Measurements from ENCODE around the gene REXO1. TPM values are rescaled to one million over a fixed set of nuclear protein-coding genes. Genes with fewer than 3 reads are reported as not detected.

Gene REXO1
- polyA plus RNA-seq, 3 donors, result 2.8 to 60.8 (median 3.0) TPM

- DNase-seq, result no peak
- Mint-ChIP-seq H3K27me3 (ENCODE audit: low read depth in 3 of 3) (no peaks in the 10 kb centered on the region), H3K4me1 (peaks cover 16% of the 10 kb centered on the region), H3K9me3 (no peaks in the 10 kb centered on the region), H3K4me3 (peak overlapping the region in 1 of 2 donors; percentile 9), H3K36me3 (peaks cover 13 to 32% of the 10 kb centered on the region in 2 donors), H3K27ac (peak overlapping the region in 3 of 7 donors; percentile 14 to 66 (median 63))
- no peaks in the 10 kb centered on the region for H3K79me2 ChIP-seq (ENCODE audit: insufficient read depth, low read length)
- H3K9me3 ChIP-seq (replicated peaks in 1 of 2; ENCODE audit: control insufficient read depth in 1 of 2, insufficient read depth in 1 of 2, low read length in 2 of 2), result no peaks in the 10 kb centered on the region
- no peak for TF ChIP-seq CTCF (IDR thresholded peaks at IDR 0.05)
- 97% methylated on average over 14 of the region's 19 CpGs for WGBS (ENCODE audit: insufficient coverage)
- no peak overlapping the region for H3K4me2 ChIP-seq (replicated peaks; ENCODE audit: extremely low read depth, low read length, poor library complexity, severe bottlenecking)
- no peak overlapping the region for H2AFZ ChIP-seq (ENCODE audit: insufficient read depth, low read depth, low read length, poor library complexity, severe bottlenecking)
- peaks cover 15% of the 10 kb centered on the region for H4K20me1 ChIP-seq (ENCODE audit: insufficient read depth, low read length)
- intact Hi-C loops (cut with micrococcal nuclease), result loop anchor here in 1 of 2 donors (5.0 kb wide), 1 partner anchor 243 kb away; the partner anchor contains the start of gene MEX3D
- no peaks in the 10 kb centered on the region for H3K27me3 ChIP-seq (ENCODE audit: control insufficient read depth in 2 of 2, insufficient read depth in 2 of 2, low read length in 2 of 2)
- peaks cover 13 to 14% of the 10 kb centered on the region in 2 donors for H3K36me3 ChIP-seq (replicated peaks in 1 of 2; ENCODE audit: control insufficient read depth in 1 of 2, insufficient read depth in 2 of 2, low read length in 2 of 2)
- H3K4me3 ChIP-seq (replicated peaks in 1 of 3; ENCODE audit: low read depth in 2 of 3, low read length in 3 of 3), result no peak overlapping the region
- peaks cover 19 to 26% of the 10 kb centered on the region in 2 donors for H3K4me1 ChIP-seq (ENCODE audit: control insufficient read depth in 1 of 2, insufficient read depth in 2 of 2, low read length in 2 of 2)
- H3K9ac ChIP-seq (ENCODE audit: insufficient read depth, low read length, poor library complexity, severe bottlenecking), result no peak overlapping the region
- H3K27ac ChIP-seq (ENCODE audit: low read depth in 1 of 2, low read length in 2 of 2), result no peak overlapping the region
These were observed 37.7 kb downstream of the REXO1 start for GRCh38 chr19:1810439-1811160.

GRCh38 chr19:1809678-1810077, 38.6 kb downstream of the REXO1 start:
- Histone ChIP-seq H3K27me3 (ENCODE audit: control insufficient read depth in 2 of 2, insufficient read depth in 2 of 2, low read length in 2 of 2) (no peaks in the 10 kb centered on the region), H3K9ac (ENCODE audit: insufficient read depth, low read length, poor library complexity, severe bottlenecking) (no peak overlapping the region), H3K4me3 (replicated peaks in 1 of 3; ENCODE audit: low read depth in 2 of 3, low read length in 3 of 3) (no peak overlapping the region), H3K79me2 (ENCODE audit: insufficient read depth, low read length) (no peaks in the 10 kb centered on the region), H3K9me3 (replicated peaks in 1 of 2; ENCODE audit: control insufficient read depth in 1 of 2, insufficient read depth in 1 of 2, low read length in 2 of 2) (no peaks in the 10 kb centered on the region), H3K27ac (ENCODE audit: low read depth in 1 of 2, low read length in 2 of 2) (no peak overlapping the region), H2AFZ (ENCODE audit: insufficient read depth, low read depth, low read length, poor library complexity, severe bottlenecking) (no peak overlapping the region), H3K36me3 (replicated peaks in 1 of 2; ENCODE audit: control insufficient read depth in 1 of 2, insufficient read depth in 2 of 2, low read length in 2 of 2) (peaks cover 11 to 16% of the 10 kb centered on the region in 2 donors), H3K4me2 (replicated peaks; ENCODE audit: extremely low read depth, low read length, poor library complexity, severe bottlenecking) (no peak overlapping the region), H3K4me1 (ENCODE audit: control insufficient read depth in 1 of 2, insufficient read depth in 2 of 2, low read length in 2 of 2) (peaks cover 19 to 26% of the 10 kb centered on the region in 2 donors), H4K20me1 (ENCODE audit: insufficient read depth, low read length) (peaks cover 10% of the 10 kb centered on the region)
- Mint-ChIP-seq H3K9me3 (no peaks in the 10 kb centered on the region), H3K27me3 (ENCODE audit: low read depth in 3 of 3) (no peaks in the 10 kb centered on the region), H3K4me1 (peaks cover 16% of the 10 kb centered on the region), H3K36me3 (peaks cover 14 to 35% of the 10 kb centered on the region in 2 donors), H3K27ac (no peak overlapping the region), H3K4me3 (no peak overlapping the region)
- DNase-seq, result no peak
- no peak for TF ChIP-seq CTCF (IDR thresholded peaks at IDR 0.05)
- 98% methylated on average over 12 of the region's 18 CpGs for WGBS (ENCODE audit: insufficient coverage)
- intact Hi-C loops (cut with micrococcal nuclease), result loop anchor here in 1 of 2 donors (5.0 kb wide), 1 partner anchor 242 kb away; the partner anchor contains the start of gene MEX3D

All from CD14-positive monocyte (primary cell).